Activated T-cell treated with anti-CD3 and anti-CD28 coated beads, Interleukin-2, amount 50 U/mL, for 1 hour (primary cell): ENCODE measurements around the gene SLX4IP.

Experiments used
- DNase-seq: peaks from one replicate; pipeline ENCODE4 v3.0.0-alpha.2; 2020

SLX4IP gene

GRCh38 chr20:10524034-10524476 lies 89.0 kb downstream of the SLX4IP start:
- no peak for DNase-seq

GRCh38 chr20:10524643-10525042 lies 89.5 kb downstream of the SLX4IP start:
- no peak for DNase-seq

- no peak for DNase-seq
These were observed 92.7 kb downstream of the SLX4IP start for GRCh38 chr20:10527781-10528180.

GRCh38 chr20:10530883-10531282 lies 95.8 kb downstream of the SLX4IP start:
- DNase-seq, result no peak

GRCh38 chr20:10531848-10532247 lies 96.7 kb downstream of the SLX4IP start:
- no peak for DNase-seq

- DNase-seq, result no peak
These were observed 97.3 kb downstream of the SLX4IP start for GRCh38 chr20:10532361-10532760.

- no peak for DNase-seq
These were observed 101.4 kb downstream of the SLX4IP start for GRCh38 chr20:10536531-10536930.

GRCh38 chr20:10537850-10538480 lies 102.9 kb downstream of the SLX4IP start:
- no peak for DNase-seq

GRCh38 chr20:10538768-10539167 lies 103.7 kb downstream of the SLX4IP start:
- DNase-seq, result no peak

GRCh38 chr20:10539818-10540553 lies 104.9 kb downstream of the SLX4IP start:
- DNase-seq, result no peak

- DNase-seq, result no peak
These were observed 105.8 kb downstream of the SLX4IP start for GRCh38 chr20:10540636-10541493.

- DNase-seq, result no peak
These were observed 106.7 kb downstream of the SLX4IP start for GRCh38 chr20:10541668-10542411.

GRCh38 chr20:10542442-10542841 lies 107.3 kb downstream of the SLX4IP start:
- no peak for DNase-seq

- DNase-seq, result no peak
These were observed 108.4 kb downstream of the SLX4IP start for GRCh38 chr20:10543480-10543879.

- no peak for DNase-seq
These were observed 112.4 kb downstream of the SLX4IP start for GRCh38 chr20:10547276-10548114.

GRCh38 chr20:10549511-10549910 lies 114.4 kb downstream of the SLX4IP start:
- DNase-seq, result no peak

- no peak for DNase-seq
These were observed 115.4 kb downstream of the SLX4IP start for GRCh38 chr20:10550204-10551118.

- no peak for DNase-seq
These were observed 116.9 kb downstream of the SLX4IP start for GRCh38 chr20:10551732-10552724.

- DNase-seq, result no peak
These were observed 118.3 kb downstream of the SLX4IP start for GRCh38 chr20:10553326-10553984.
